GM19043 (cell line): ENCODE data around the gene FMN2.

Experiments
- ATAC-seq: cut with Tn5 transposase; IDR thresholded peaks from one replicate; pipeline ENCODE4 v1.9.1; 2021; ENCODE audit warnings: low read depth; ENCODE audit not compliant: unreplicated experiment

FMN2 gene

DNA sequence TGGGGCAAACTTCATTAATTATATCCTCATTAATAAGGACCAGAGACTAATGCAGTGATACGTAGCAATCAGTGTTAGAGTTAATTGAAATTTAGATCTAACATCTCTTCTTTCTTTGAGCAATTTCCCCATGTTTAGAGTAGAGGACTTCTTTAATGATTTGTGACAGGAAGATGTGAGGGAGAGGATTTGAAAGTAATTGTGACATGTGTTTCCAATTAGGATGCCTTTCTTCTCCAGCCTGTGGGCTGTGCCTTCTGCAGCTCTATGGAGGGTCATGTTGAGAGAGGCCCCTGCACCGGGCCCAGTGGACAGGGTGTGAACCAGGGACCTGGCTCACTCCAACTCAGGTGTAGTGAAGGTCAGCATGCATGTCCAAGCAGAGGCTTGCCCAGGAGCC is 417.3 kb downstream of the FMN2 start:
- ATAC-seq: no peak

DNA sequence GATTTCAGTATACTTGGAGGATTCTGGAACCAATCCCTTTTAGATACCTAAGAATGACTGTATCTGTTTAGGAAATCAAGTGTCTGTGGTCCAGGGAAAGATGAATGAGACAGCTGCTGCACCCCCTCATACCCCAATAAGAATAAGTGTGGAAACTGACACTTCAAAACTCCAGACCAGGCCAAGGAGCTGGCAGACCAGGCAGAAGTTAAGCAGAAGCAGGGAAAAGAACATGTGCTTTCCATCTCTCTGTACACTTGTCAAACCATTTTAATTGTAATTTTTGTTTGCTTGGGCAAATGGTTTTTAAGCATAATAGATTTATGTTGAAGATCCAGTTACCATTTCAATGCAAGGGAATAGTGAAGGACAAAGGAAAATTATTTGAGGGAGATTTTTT is 420.1 kb downstream of the FMN2 start:
- ATAC-seq: no peak

DNA sequence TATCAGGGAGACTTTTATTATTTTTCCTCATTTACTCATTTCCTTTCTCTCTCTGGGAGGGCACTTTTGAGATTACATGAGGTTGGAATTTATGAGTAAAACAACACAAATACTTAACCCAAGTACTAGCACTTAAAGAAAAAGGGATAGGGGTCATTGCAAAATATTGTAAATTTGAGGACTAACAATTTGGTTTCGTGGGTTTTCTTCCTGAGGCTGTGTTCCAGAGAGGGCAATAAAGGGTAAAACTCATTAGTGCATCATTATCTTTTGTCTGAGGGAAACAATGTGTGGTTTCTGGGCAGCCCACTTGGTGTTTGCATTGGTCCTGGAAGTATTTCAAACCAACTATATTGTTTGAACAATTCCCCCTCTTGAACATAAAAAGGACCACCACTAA is 423.8 kb downstream of the FMN2 start:
- no peak for ATAC-seq

DNA sequence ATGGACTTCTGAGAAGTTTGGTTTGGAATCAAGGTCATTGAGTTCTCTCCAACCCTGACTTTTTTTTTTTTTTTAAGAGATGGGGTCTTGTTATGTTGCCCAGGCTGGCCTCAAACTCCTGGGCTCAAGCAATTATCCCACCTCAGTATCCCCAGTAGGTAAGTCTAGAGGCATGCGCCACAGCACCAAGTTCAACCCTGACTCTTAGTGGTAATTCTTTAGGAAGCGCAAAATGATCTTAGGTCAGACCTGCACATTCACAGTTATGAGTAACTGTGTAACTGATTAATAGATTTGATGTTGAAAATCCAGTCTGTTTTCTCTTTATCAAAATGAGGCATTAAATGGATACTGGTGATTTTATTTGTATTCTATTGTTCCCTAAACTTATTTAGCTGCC is 424.4 kb downstream of the FMN2 start:
- no peak for ATAC-seq

DNA sequence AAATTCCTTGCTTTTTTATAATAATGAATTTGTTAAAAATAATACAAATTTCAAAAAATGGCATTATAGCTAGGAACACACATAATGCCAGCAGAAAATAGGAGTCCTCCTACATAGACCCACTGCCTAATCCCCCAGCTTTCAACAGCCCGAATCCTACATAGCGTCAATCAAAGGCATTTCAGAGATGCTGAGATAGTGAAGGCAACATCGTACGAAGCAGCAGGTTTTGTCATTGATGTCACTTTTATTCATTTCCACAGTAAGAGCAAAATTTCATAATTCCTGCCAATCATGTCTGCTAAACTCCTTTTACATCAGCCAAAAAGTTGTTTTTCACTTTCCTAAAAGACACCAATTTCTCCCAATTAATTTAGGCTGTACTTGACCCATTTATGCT is 426.2 kb downstream of the FMN2 start:
- ATAC-seq: no peak

DNA sequence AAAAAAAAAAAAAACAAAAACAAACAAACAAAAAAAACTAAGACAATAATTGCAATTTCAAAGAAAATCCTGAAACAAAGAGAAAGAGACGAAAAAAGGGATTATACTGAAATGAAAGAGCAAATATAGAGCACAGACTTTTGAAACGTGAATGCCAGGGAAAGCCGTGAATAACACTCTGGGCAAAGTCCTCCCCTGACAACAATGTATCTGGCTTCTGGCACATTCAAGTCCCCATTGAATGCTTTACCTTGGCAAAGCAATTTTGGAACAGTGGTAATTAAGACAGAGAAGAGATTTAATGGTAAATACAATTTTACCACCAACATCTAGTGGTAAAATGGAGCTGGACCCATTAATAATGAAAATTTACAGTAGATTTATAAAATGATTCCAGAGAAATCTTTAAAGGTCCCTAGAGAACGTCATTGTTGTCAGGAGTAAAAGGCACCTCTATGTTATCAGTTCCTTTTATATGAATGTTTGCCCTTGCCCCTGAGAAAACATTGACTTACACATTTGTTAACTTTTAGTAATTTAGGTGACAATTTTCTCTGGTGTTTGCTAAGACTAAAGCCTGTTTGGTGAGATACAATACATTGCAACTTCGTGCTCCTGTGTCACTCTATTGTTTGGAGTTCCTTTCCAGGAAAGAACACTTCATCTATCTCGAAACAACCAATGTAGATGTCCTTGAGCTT is 430.6 kb downstream of the FMN2 start:
- no peak for ATAC-seq

DNA sequence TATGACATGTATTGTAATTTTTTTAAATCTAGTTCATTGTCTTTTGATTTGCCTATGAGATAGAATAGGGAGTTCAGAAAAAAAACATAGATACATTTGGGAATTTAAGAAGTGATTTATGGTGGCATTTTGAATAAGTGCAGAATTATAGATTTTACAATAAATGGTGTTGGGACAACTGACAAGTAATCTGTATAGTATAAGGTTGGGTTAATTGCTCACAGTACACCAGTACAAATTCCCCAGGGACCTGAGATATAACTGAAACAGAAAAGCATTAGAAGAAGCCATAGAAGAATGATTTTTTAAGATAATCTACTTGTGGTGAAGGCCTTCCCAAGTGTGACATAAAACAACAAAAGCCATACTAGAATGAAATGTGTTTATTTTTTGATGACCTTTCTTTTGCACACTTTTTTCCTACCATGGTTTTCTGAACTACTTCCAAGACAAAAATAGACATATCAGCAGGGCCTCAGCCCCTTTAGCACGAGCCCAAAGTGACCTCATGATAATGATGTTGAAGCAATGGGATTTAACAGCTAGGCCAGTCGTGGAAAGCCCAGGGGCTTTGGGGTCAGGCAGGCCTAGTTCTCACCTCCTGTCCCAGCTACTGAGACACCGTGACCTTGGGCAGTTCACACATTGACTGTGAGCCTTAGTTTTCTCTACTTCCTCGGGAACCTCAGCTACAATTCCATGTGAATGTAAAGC is 432.8 kb downstream of the FMN2 start:
- no peak for ATAC-seq
